Upper lobe of left lung (tissue), 4 donors: ENCODE measurements around the gene VRK2.

Experiments
- CTCF ChIP-seq, 6 experiments: fragments of 450-650 bp in 4 of 6; fragments of 200-600 bp in 2 of 6; sonication (generic) in 2 of 6; IDR thresholded peaks; one replicate each; pipeline ENCODE4 v1.5.1; 2016 to 2019; ENCODE audit warnings: antibody characterized with exemption in 6 of 6
- EP300 ChIP-seq, 4 donors: sonication (generic); formaldehyde crosslinking; IDR thresholded peaks; one replicate each; pipeline ENCODE4 v1.5.1; 2017; ENCODE audit warnings: antibody characterized with exemption in 4 of 4, control low read depth in 2 of 4

GRCh38 chr2:58203018-58203417, 156.4 kb downstream of the VRK2 start:
- TF ChIP-seq EP300 (IDR thresholded peaks at IDR 0.05) (no peak), CTCF (IDR thresholded peaks at IDR 0.05) (no peak)
